SIG-M5 treated with dmso at 0.1 percent for 504 hours (cell line): ENCODE data around the gene TECPR1.

Experiments
- DNase-seq: peaks from one replicate; lab custom pipeline; 2025; ENCODE audit not compliant: unreplicated experiment; lab: John Stamatoyannopoulos, UW

The TECPR1 gene

GRCh38 chr7:98248156-98248555, 3.9 kb downstream of the TECPR1 start:
- DNase-seq: no peak

GRCh38 chr7:98244871-98245270, 7.2 kb downstream of the TECPR1 start:
- no peak for DNase-seq

- no peak for DNase-seq
These were observed 9.1 kb downstream of the TECPR1 start for GRCh38 chr7:98242934-98243333.

- no peak for DNase-seq
These were observed 9.7 kb downstream of the TECPR1 start for GRCh38 chr7:98242342-98242741.

DNA sequence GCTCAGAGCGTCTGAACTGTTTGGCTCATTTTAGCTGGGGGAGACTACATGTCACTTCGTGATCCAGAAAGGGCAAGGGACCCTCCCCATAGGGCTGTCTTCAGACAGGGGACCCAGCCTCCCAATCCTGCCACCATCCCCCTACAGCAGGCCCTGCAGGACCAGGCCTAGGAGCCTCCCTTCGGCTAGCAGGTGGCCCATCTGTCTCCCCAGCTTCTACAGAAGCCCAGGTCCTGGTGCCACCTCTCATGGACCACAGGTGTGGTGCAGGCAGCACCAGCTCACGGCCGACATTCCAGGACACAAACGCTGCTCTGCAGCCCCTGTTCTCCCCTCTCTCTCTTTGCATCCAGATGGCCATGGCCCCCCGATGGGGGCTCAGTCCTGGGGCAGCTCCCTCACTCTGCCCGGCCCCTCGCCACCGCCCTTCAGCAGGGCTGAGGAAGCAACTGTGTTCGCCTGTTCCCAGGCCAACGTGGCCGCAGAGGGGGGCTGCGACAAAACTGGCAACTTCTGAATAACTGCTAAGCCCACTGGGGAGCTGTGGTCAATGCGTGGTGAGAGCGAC, 10.3 kb downstream of the TECPR1 start:
- DNase-seq: no peak

DNA sequence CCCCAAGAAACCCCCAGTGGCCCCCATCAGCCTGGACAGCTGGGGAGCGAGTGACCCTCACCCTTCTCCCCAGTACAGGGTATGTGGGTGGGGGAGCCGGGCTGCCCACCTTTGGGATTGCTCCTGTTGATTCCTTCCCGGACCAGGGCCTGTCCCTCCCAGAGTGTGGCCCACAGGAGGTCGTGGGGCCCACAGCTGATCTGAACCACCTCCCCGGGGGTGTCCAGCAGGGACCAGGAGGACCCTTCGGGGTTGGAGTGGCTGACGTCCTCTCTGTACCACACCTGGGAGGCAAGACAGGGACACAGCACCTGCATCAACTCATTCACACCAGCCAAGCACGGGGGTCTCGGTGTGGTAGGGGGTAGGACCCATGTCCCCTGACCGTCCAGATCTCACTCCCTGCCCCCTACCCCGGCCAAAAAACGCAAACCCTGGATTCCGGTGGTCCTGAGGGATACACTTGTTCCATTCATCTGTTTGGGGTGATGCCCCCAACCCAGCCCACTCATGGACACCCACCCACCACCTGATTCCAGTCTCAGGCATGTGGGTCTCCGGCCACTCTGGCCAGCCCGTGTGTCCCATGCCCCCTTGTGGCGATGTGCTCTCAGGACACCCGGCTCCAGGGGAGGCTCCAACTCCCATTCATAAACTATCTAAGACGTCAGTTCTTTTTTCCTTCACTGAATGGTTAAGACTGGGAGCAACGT, 10.9 kb downstream of the TECPR1 start:
- DNase-seq: peak; percentile 4

GRCh38 chr7:98238976-98239375, 13.1 kb downstream of the TECPR1 start:
- no peak for DNase-seq

DNA sequence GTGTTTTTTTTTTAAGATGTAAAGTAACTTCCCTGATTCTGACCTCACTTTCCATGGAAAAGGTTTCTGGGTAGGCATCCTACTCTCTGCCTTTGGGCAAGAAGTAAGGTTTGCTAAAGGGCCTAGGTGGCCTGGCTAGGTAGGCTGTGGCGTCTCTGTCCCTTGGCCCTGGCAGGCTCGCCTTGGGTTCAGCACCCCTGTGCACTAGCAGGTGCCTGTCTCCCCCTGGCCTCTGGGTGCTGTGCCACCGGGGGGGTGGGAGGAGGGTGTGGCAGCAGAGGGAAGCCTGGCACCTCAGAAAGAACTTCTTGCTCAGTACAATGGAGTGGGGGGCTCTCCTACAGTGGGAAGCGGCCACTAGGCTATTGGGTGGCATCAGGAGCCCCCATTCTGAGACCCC, 14.0 kb downstream of the TECPR1 start:
- no peak for DNase-seq

GRCh38 chr7:98236355-98237185, 15.5 kb downstream of the TECPR1 start:
- no peak for DNase-seq

- DNase-seq: no peak
These were observed 16.1 kb downstream of the TECPR1 start for GRCh38 chr7:98235901-98236300.

DNA sequence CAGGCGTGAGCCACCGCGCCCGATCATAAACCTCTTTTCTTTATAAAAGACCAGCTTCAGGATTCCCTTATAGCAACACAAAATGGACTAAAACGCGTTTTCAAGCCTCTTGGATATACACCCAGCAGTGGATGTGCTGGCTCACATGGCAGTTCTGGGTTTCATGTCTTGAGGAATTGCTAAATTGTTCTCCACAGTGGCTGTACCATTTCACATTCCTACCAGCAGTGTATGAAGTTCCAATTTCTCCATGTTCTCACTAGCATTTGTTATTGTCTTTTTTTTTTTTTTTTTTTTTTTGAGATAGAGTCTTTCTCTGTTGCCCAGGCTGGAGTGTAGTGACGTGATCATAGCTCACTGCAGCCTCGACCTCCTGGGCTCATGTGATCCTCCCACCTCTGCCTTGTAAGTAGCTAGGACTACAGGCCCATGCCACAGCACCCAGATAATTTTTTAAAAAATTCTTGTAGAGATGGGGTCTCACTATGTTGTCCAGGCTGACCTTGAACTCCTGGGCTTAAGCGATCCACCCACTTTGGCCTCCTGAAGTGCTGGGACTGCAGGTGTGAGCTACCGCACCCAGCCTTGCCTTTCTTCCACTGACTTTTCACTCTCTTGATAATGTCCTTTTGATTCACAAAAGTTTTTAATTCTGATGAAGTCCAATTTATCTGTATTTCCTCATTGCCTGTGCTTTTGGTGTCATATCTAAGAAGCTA, 17.4 kb downstream of the TECPR1 start:
- no peak for DNase-seq

- no peak for DNase-seq
These were observed 18.6 kb downstream of the TECPR1 start for GRCh38 chr7:98233219-98234070.

GRCh38 chr7:98232799-98233198, 19.2 kb downstream of the TECPR1 start:
- no peak for DNase-seq

GRCh38 chr7:98232263-98232585, 19.8 kb downstream of the TECPR1 start:
- DNase-seq: no peak

DNA sequence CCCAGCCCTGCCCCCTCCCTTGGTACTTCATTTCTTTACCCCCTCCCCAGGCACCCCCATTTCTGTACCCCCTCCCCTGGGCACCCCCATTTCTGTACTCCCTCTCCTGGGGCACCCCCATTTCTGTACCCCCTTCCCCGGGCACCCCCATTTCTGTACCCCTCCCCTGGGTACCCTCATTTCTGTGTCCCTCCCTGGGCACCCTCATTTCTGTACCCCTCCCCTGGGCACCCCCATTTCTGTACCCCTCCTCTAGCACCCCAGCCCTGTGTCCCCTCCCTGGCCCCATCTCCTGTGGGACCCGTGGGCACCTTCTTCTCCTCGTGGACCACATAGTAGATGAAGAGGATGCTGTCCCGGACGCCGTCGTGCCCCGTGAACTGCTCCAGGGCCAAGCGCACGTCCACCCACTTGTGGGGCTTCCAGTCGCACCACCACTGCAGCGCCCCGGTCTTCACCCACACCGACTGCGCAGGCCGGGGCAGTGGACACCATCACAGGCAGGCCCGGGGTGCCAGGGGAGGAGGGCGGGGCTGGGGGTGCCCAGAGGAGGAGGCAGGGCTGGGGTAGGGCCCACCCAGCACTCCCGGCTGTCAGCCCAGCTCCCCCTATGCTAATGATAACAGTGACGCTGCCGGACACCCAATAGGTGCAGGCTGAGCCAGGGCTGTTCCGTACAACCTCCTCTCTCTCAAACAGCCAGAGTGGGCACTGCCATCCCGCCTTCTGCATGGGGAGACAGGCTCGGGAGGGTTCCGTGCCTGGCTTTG, 20.4 kb downstream of the TECPR1 start:
- no peak for DNase-seq

GRCh38 chr7:98230746-98231471, 21.1 kb downstream of the TECPR1 start:
- no peak for DNase-seq

DNA sequence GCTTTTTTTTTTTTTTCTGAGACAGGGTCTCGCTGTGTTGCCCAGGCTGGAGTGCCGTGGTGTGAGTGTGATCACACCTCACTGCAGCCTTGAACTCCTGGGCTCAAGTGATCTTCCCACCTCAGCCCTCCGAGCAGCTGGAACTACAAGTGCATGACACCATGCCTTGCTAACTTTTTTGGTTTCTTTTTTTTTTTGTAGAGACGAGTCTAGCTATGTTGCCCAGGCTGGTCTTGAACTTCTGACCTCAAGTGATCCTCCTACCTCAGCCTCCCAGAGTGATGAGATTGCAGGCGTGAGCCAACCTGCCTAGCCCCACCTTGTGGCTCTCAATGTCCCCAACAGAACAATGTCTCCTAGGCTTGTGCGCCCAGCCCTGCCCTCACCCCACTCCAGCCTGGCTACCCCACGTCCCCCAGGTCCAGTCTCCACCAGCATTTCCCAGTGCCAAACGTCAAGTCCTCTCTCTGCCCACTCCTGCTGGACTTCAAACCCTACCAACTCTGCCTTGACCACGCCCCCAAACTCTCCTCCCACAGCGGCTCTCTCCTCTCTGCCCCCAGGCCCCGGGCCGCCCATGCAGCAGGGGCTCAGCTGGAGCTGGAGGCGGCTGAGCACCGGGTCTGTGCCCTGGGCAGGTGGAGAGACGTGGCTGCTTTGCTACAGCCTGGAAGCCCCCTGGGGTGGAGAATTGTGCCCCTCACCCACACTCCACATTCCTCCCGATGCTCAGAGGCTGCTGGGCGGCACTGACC, 21.9 kb downstream of the TECPR1 start:
- no peak for DNase-seq

GRCh38 chr7:98229441-98229840, 22.6 kb downstream of the TECPR1 start:
- no peak for DNase-seq

- DNase-seq: no peak
These were observed 23.2 kb downstream of the TECPR1 start for GRCh38 chr7:98228801-98229200.
